ENCODE measurements around the gene EFNA3.

Gene EFNA3

GRCh38 chr1:155050560-155051341 lies 27.9 kb upstream of the EFNA3 start, which contains the start of gene ADAM15 (continued):
- TF ChIP-seq ZNF280D (tag by site-specific recombination; IDR thresholded peaks at IDR 0.05) = 0 out of 2 replicates have a peak, but pooled peaks have one; percentile 50
- no peak for TF ChIP-seq ZNF416 (tag by site-specific recombination; IDR thresholded peaks at IDR 0.05)
- 0 out of 2 replicates have a peak, but pooled peaks have one; percentile 11 for TF ChIP-seq ZNF585B (tag by site-specific recombination; IDR thresholded peaks at IDR 0.05)
- TF ChIP-seq ZNF548 (tag by site-specific recombination; IDR thresholded peaks at IDR 0.05) = no peak
- TF ChIP-seq ZNF660 (tag by site-specific recombination; IDR thresholded peaks at IDR 0.05) = peak; percentile 87; the same call in 1 of the 2 replicates
- TF ChIP-seq, protein P1, sequence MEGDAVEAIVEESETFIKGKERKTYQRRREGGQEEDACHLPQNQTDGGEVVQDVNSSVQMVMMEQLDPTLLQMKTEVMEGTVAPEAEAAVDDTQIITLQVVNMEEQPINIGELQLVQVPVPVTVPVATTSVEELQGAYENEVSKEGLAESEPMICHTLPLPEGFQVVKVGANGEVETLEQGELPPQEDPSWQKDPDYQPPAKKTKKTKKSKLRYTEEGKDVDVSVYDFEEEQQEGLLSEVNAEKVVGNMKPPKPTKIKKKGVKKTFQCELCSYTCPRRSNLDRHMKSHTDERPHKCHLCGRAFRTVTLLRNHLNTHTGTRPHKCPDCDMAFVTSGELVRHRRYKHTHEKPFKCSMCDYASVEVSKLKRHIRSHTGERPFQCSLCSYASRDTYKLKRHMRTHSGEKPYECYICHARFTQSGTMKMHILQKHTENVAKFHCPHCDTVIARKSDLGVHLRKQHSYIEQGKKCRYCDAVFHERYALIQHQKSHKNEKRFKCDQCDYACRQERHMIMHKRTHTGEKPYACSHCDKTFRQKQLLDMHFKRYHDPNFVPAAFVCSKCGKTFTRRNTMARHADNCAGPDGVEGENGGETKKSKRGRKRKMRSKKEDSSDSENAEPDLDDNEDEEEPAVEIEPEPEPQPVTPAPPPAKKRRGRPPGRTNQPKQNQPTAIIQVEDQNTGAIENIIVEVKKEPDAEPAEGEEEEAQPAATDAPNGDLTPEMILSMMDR (tag by site-specific recombination; IDR thresholded peaks at IDR 0.05) = peak; percentile 99
- TF ChIP-seq, protein P2, sequence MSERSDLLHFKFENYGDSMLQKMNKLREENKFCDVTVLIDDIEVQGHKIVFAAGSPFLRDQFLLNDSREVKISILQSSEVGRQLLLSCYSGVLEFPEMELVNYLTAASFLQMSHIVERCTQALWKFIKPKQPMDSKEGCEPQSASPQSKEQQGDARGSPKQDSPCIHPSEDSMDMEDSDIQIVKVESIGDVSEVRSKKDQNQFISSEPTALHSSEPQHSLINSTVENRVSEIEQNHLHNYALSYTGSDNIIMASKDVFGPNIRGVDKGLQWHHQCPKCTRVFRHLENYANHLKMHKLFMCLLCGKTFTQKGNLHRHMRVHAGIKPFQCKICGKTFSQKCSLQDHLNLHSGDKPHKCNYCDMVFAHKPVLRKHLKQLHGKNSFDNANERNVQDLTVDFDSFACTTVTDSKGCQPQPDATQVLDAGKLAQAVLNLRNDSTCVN (tag by site-specific recombination; optimal IDR thresholded peaks at IDR 0.05) = peak; percentile 96
- TF ChIP-seq, protein P3, sequence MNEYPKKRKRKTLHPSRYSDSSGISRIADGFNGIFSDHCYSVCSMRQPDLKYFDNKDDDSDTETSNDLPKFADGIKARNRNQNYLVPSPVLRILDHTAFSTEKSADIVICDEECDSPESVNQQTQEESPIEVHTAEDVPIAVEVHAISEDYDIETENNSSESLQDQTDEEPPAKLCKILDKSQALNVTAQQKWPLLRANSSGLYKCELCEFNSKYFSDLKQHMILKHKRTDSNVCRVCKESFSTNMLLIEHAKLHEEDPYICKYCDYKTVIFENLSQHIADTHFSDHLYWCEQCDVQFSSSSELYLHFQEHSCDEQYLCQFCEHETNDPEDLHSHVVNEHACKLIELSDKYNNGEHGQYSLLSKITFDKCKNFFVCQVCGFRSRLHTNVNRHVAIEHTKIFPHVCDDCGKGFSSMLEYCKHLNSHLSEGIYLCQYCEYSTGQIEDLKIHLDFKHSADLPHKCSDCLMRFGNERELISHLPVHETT (tag by site-specific recombination; IDR thresholded peaks at IDR 0.05) = peak; percentile 64
- TF ChIP-seq, protein P4, sequence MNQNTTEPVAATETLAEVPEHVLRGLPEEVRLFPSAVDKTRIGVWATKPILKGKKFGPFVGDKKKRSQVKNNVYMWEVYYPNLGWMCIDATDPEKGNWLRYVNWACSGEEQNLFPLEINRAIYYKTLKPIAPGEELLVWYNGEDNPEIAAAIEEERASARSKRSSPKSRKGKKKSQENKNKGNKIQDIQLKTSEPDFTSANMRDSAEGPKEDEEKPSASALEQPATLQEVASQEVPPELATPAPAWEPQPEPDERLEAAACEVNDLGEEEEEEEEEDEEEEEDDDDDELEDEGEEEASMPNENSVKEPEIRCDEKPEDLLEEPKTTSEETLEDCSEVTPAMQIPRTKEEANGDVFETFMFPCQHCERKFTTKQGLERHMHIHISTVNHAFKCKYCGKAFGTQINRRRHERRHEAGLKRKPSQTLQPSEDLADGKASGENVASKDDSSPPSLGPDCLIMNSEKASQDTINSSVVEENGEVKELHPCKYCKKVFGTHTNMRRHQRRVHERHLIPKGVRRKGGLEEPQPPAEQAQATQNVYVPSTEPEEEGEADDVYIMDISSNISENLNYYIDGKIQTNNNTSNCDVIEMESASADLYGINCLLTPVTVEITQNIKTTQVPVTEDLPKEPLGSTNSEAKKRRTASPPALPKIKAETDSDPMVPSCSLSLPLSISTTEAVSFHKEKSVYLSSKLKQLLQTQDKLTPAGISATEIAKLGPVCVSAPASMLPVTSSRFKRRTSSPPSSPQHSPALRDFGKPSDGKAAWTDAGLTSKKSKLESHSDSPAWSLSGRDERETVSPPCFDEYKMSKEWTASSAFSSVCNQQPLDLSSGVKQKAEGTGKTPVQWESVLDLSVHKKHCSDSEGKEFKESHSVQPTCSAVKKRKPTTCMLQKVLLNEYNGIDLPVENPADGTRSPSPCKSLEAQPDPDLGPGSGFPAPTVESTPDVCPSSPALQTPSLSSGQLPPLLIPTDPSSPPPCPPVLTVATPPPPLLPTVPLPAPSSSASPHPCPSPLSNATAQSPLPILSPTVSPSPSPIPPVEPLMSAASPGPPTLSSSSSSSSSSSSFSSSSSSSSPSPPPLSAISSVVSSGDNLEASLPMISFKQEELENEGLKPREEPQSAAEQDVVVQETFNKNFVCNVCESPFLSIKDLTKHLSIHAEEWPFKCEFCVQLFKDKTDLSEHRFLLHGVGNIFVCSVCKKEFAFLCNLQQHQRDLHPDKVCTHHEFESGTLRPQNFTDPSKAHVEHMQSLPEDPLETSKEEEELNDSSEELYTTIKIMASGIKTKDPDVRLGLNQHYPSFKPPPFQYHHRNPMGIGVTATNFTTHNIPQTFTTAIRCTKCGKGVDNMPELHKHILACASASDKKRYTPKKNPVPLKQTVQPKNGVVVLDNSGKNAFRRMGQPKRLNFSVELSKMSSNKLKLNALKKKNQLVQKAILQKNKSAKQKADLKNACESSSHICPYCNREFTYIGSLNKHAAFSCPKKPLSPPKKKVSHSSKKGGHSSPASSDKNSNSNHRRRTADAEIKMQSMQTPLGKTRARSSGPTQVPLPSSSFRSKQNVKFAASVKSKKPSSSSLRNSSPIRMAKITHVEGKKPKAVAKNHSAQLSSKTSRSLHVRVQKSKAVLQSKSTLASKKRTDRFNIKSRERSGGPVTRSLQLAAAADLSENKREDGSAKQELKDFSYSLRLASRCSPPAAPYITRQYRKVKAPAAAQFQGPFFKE (tag by site-specific recombination; IDR thresholded peaks at IDR 0.05; ENCODE audit: borderline replicate concordance) = peak; percentile 88; the same call in 1 of the 2 replicates
- no peak for TF ChIP-seq ZNF174 (tag by site-specific recombination; IDR thresholded peaks at IDR 0.05)
- no peak; the same call in 1 of the 2 replicates for TF ChIP-seq SALL2 (tag by site-specific recombination; IDR thresholded peaks at IDR 0.05; ENCODE audit: borderline replicate concordance)
- TF ChIP-seq, protein P5, sequence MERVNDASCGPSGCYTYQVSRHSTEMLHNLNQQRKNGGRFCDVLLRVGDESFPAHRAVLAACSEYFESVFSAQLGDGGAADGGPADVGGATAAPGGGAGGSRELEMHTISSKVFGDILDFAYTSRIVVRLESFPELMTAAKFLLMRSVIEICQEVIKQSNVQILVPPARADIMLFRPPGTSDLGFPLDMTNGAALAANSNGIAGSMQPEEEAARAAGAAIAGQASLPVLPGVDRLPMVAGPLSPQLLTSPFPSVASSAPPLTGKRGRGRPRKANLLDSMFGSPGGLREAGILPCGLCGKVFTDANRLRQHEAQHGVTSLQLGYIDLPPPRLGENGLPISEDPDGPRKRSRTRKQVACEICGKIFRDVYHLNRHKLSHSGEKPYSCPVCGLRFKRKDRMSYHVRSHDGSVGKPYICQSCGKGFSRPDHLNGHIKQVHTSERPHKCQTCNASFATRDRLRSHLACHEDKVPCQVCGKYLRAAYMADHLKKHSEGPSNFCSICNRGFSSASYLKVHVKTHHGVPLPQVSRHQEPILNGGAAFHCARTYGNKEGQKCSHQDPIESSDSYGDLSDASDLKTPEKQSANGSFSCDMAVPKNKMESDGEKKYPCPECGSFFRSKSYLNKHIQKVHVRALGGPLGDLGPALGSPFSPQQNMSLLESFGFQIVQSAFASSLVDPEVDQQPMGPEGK (tag by site-specific recombination; IDR thresholded peaks at IDR 0.05) = peak; percentile 72
- peak; percentile 63 for TF ChIP-seq ZBTB6 (tag by site-specific recombination; IDR thresholded peaks at IDR 0.05)
- peak; percentile 29; the same call in 1 of the 2 replicates for TF ChIP-seq GLIS1 (tag by site-specific recombination; IDR thresholded peaks at IDR 0.05)
- peak; percentile 92 for TF ChIP-seq ZBTB8A (tag by site-specific recombination; IDR thresholded peaks at IDR 0.05)
- peak; percentile 87 for TF ChIP-seq ZFP37 (tag by site-specific recombination; IDR thresholded peaks at IDR 0.05)
- peak; percentile 91 for TF ChIP-seq ZNF501 (tag by site-specific recombination; IDR thresholded peaks at IDR 0.05)
- peak; percentile 75 for TF ChIP-seq ZBTB7A (tag by site-specific recombination; IDR thresholded peaks at IDR 0.05; ENCODE audit: low read depth)
- no peak for TF ChIP-seq ZNF169 (tag by site-specific recombination; IDR thresholded peaks at IDR 0.05)

Data from HEK293 (cell line).